ENCODE measurements around the gene TMPRSS2.

Gene TMPRSS2

GRCh38 chr21:41497008-41497407, 10.9 kb downstream of the TMPRSS2 start:
- Histone ChIP-seq H3K4me2 (ENCODE audit: insufficient read depth, low read length) (no peak overlapping the region), H3K27me3 (ENCODE audit: insufficient read depth, low read length, poor library complexity) (no peaks in the 10 kb centered on the region), H3K36me3 (ENCODE audit: insufficient read depth, low read length) (no peaks in the 10 kb centered on the region), H3K4me3 (ENCODE audit: low read depth in 1 of 2, low read length in 2 of 2) (no peak overlapping the region), H3K27ac (ENCODE audit: low read length) (no peak overlapping the region), H4K20me1 (ENCODE audit: insufficient read depth, low read length) (no peaks in the 10 kb centered on the region), H2AFZ (ENCODE audit: low read depth, low read length) (no peak overlapping the region), H3K9ac (ENCODE audit: low read depth, low read length) (no peak overlapping the region), H3K4me1 (ENCODE audit: insufficient read depth, low read length) (no peaks in the 10 kb centered on the region), H3K9me3 (ENCODE audit: insufficient read depth, low read length, severe bottlenecking) (no peaks in the 10 kb centered on the region), H3K79me2 (ENCODE audit: insufficient read depth, low read length) (no peaks in the 10 kb centered on the region)
- TF ChIP-seq EZH2 (IDR thresholded peaks at IDR 0.05; ENCODE audit: borderline replicate concordance, low read depth, low read length, severe bottlenecking) = no peak
- TF ChIP-seq, protein P1, sequence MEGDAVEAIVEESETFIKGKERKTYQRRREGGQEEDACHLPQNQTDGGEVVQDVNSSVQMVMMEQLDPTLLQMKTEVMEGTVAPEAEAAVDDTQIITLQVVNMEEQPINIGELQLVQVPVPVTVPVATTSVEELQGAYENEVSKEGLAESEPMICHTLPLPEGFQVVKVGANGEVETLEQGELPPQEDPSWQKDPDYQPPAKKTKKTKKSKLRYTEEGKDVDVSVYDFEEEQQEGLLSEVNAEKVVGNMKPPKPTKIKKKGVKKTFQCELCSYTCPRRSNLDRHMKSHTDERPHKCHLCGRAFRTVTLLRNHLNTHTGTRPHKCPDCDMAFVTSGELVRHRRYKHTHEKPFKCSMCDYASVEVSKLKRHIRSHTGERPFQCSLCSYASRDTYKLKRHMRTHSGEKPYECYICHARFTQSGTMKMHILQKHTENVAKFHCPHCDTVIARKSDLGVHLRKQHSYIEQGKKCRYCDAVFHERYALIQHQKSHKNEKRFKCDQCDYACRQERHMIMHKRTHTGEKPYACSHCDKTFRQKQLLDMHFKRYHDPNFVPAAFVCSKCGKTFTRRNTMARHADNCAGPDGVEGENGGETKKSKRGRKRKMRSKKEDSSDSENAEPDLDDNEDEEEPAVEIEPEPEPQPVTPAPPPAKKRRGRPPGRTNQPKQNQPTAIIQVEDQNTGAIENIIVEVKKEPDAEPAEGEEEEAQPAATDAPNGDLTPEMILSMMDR (IDR thresholded peaks at IDR 0.05; ENCODE audit: borderline replicate concordance, extremely low read depth, low read length, poor library complexity, severe bottlenecking) = no peak
- DNase-seq (no peak), ATAC-seq (ENCODE audit: insufficient read depth, low read depth) (no peak)

GRCh38 chr21:41494242-41494641, 13.7 kb downstream of the TMPRSS2 start:
- H3K4me1 ChIP-seq (ENCODE audit: insufficient read depth, low read length) = no peaks in the 10 kb centered on the region
- H3K9ac ChIP-seq (ENCODE audit: low read depth, low read length) = no peak overlapping the region
- H3K9me3 ChIP-seq (ENCODE audit: insufficient read depth, low read length, severe bottlenecking) = no peaks in the 10 kb centered on the region
- H3K4me3 ChIP-seq (ENCODE audit: low read depth in 1 of 2, low read length in 2 of 2) = no peak overlapping the region
- ATAC-seq (ENCODE audit: insufficient read depth, low read depth) (no peak), DNase-seq (no peak)
- H3K36me3 ChIP-seq (ENCODE audit: insufficient read depth, low read length) = no peaks in the 10 kb centered on the region
- no peak overlapping the region for H3K27ac ChIP-seq (ENCODE audit: low read length)
- no peaks in the 10 kb centered on the region for H3K79me2 ChIP-seq (ENCODE audit: insufficient read depth, low read length)
- no peaks in the 10 kb centered on the region for H4K20me1 ChIP-seq (ENCODE audit: insufficient read depth, low read length)
- H2AFZ ChIP-seq (ENCODE audit: low read depth, low read length) = no peak overlapping the region
- TF ChIP-seq, protein P1 (IDR thresholded peaks at IDR 0.05; ENCODE audit: borderline replicate concordance, extremely low read depth, low read length, poor library complexity, severe bottlenecking) = no peak
- no peak for TF ChIP-seq EZH2 (IDR thresholded peaks at IDR 0.05; ENCODE audit: borderline replicate concordance, low read depth, low read length, severe bottlenecking)
- H3K4me2 ChIP-seq (ENCODE audit: insufficient read depth, low read length) = no peak overlapping the region
- H3K27me3 ChIP-seq (ENCODE audit: insufficient read depth, low read length, poor library complexity) = no peaks in the 10 kb centered on the region

DNA sequence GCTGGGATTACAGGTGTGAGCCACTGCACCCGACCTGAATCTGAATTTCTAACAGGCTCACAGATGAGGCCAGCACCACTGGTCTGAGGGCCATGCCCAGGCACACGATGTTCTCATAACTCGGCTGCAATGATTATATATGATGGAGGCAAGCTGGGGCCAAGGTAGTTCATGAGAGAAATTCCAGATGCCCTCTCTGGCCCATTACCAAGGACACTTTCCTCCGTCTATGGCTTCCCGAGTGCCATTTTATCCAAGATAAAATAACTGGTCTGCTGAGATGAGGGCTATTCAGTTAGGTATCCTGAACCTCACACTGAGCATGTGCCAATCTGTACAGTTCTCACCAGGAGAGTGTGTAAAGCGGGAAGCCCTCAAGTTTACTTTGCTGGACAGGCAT, 16.5 kb downstream of the TMPRSS2 start:
- Histone ChIP-seq H3K27ac (ENCODE audit: low read length) (no peak overlapping the region), H2AFZ (ENCODE audit: low read depth, low read length) (no peak overlapping the region), H3K79me2 (ENCODE audit: insufficient read depth, low read length) (no peaks in the 10 kb centered on the region), H3K36me3 (ENCODE audit: insufficient read depth, low read length) (no peaks in the 10 kb centered on the region), H3K9ac (ENCODE audit: low read depth, low read length) (no peak overlapping the region), H4K20me1 (ENCODE audit: insufficient read depth, low read length) (no peaks in the 10 kb centered on the region), H3K9me3 (ENCODE audit: insufficient read depth, low read length, severe bottlenecking) (no peaks in the 10 kb centered on the region), H3K4me3 (ENCODE audit: low read depth in 1 of 2, low read length in 2 of 2) (no peak overlapping the region), H3K4me1 (ENCODE audit: insufficient read depth, low read length) (peaks cover 19% of the 10 kb centered on the region), H3K27me3 (ENCODE audit: insufficient read depth, low read length, poor library complexity) (no peaks in the 10 kb centered on the region), H3K4me2 (ENCODE audit: insufficient read depth, low read length) (no peak overlapping the region)
- TF ChIP-seq, protein P1 (IDR thresholded peaks at IDR 0.05; ENCODE audit: borderline replicate concordance, extremely low read depth, low read length, poor library complexity, severe bottlenecking) = no peak
- TF ChIP-seq EZH2 (IDR thresholded peaks at IDR 0.05; ENCODE audit: borderline replicate concordance, low read depth, low read length, severe bottlenecking) = no peak
- ATAC-seq (ENCODE audit: insufficient read depth, low read depth) (no peak), DNase-seq (no peak)

- Histone ChIP-seq H3K4me3 (ENCODE audit: low read depth in 1 of 2, low read length in 2 of 2) (no peak overlapping the region), H4K20me1 (ENCODE audit: insufficient read depth, low read length) (no peaks in the 10 kb centered on the region), H3K4me2 (ENCODE audit: insufficient read depth, low read length) (no peak overlapping the region), H3K9ac (ENCODE audit: low read depth, low read length) (no peak overlapping the region), H3K36me3 (ENCODE audit: insufficient read depth, low read length) (no peaks in the 10 kb centered on the region), H3K9me3 (ENCODE audit: insufficient read depth, low read length, severe bottlenecking) (no peaks in the 10 kb centered on the region), H3K27me3 (ENCODE audit: insufficient read depth, low read length, poor library complexity) (no peaks in the 10 kb centered on the region), H3K4me1 (ENCODE audit: insufficient read depth, low read length) (peaks cover 19% of the 10 kb centered on the region), H3K79me2 (ENCODE audit: insufficient read depth, low read length) (no peaks in the 10 kb centered on the region), H2AFZ (ENCODE audit: low read depth, low read length) (no peak overlapping the region), H3K27ac (ENCODE audit: low read length) (no peak overlapping the region)
- DNase-seq = no peak
- TF ChIP-seq, protein P1 (IDR thresholded peaks at IDR 0.05; ENCODE audit: borderline replicate concordance, extremely low read depth, low read length, poor library complexity, severe bottlenecking) = no peak
- TF ChIP-seq EZH2 (IDR thresholded peaks at IDR 0.05; ENCODE audit: borderline replicate concordance, low read depth, low read length, severe bottlenecking) = no peak
- ATAC-seq (ENCODE audit: insufficient read depth, low read depth) = no peak
Observed at GRCh38 chr21:41490330-41490729, 17.6 kb downstream of the TMPRSS2 start.

Data from DND-41 (cell line).